HG03457 (cell line): Measurements from ENCODE around the gene PRDM16.

Experiments used
- ATAC-seq: cut with Tn5 transposase; IDR thresholded peaks from one replicate; pipeline ENCODE4 v1.9.1; 2021; ENCODE audit warnings: moderate number of reproducible peaks; ENCODE audit not compliant: unreplicated experiment

The PRDM16 gene

GRCh38 chr1:3345792-3346191 is 276.8 kb downstream of the PRDM16 start:
- ATAC-seq: no peak

- no peak for ATAC-seq
Measured at GRCh38 chr1:3346478-3346877, 277.5 kb downstream of the PRDM16 start.

- ATAC-seq: no peak
Measured at GRCh38 chr1:3347257-3348020, 278.4 kb downstream of the PRDM16 start.

- no peak for ATAC-seq
Measured at GRCh38 chr1:3348196-3348865, 279.3 kb downstream of the PRDM16 start.

GRCh38 chr1:3349161-3349967 is 280.4 kb downstream of the PRDM16 start:
- no peak for ATAC-seq

- ATAC-seq: no peak
Measured at GRCh38 chr1:3349968-3350299, 280.9 kb downstream of the PRDM16 start.

- no peak for ATAC-seq
Measured at GRCh38 chr1:3350506-3351261, 281.7 kb downstream of the PRDM16 start.

GRCh38 chr1:3351449-3352298 is 282.7 kb downstream of the PRDM16 start:
- no peak for ATAC-seq

- no peak for ATAC-seq
Measured at GRCh38 chr1:3352299-3352951, 283.4 kb downstream of the PRDM16 start.

GRCh38 chr1:3352952-3353331 is 283.9 kb downstream of the PRDM16 start:
- no peak for ATAC-seq

GRCh38 chr1:3353876-3354275 is 284.9 kb downstream of the PRDM16 start:
- no peak for ATAC-seq

- ATAC-seq: no peak
Measured at GRCh38 chr1:3355089-3355488, 286.1 kb downstream of the PRDM16 start.

GRCh38 chr1:3355894-3356826 is 287.2 kb downstream of the PRDM16 start:
- ATAC-seq: no peak

GRCh38 chr1:3356827-3357460 is 287.9 kb downstream of the PRDM16 start:
- ATAC-seq: no peak

GRCh38 chr1:3357526-3358297 is 288.7 kb downstream of the PRDM16 start:
- no peak for ATAC-seq

- ATAC-seq: no peak
Measured at GRCh38 chr1:3359351-3359750, 290.3 kb downstream of the PRDM16 start.

GRCh38 chr1:3359756-3360440 is 290.9 kb downstream of the PRDM16 start:
- ATAC-seq: no peak
